ENCODE results near the gene GRIK4. TPM values are rescaled to one million over a fixed set of nuclear protein-coding genes. Genes with fewer than 3 reads are reported as not detected.

The GRIK4 gene
- total RNA-seq, 4 donors from 2014 or later: 0.09 TPM; not detected in 3

GRCh38 chr11:120715239-120715638 is 203.7 kb downstream of the GRIK4 start:
- TF ChIP-seq CTCF (IDR thresholded peaks at IDR 0.05): no peak
- no peak for DNase-seq (ENCODE audit: low spot score)
- ATAC-seq (ENCODE audit: low FRiP score): no peak

- no peak for DNase-seq (ENCODE audit: low spot score)
- no peak for ATAC-seq (ENCODE audit: low FRiP score)
- no peak for TF ChIP-seq CTCF (IDR thresholded peaks at IDR 0.05)
Observed at GRCh38 chr11:120717042-120717441, 205.5 kb downstream of the GRIK4 start.

- DNase-seq (ENCODE audit: low spot score) (no peak), ATAC-seq (ENCODE audit: low FRiP score) (no peak)
- TF ChIP-seq CTCF (IDR thresholded peaks at IDR 0.05): no peak
Observed at GRCh38 chr11:120717623-120718022, 206.1 kb downstream of the GRIK4 start.

- TF ChIP-seq CTCF (IDR thresholded peaks at IDR 0.05): no peak
- no peak for DNase-seq (ENCODE audit: low spot score)
- no peak for ATAC-seq (ENCODE audit: low FRiP score)
Observed at GRCh38 chr11:120718171-120718570, 206.6 kb downstream of the GRIK4 start.

- ATAC-seq (ENCODE audit: low FRiP score): peak; percentile 85
- no peak for DNase-seq (ENCODE audit: low spot score)
- TF ChIP-seq CTCF (IDR thresholded peaks at IDR 0.05): no peak
Observed at GRCh38 chr11:120719348-120719747, 207.8 kb downstream of the GRIK4 start.

GRCh38 chr11:120720760-120721159 is 209.2 kb downstream of the GRIK4 start:
- DNase-seq (ENCODE audit: low spot score) (no peak), ATAC-seq (ENCODE audit: low FRiP score) (no peak)
- TF ChIP-seq CTCF (IDR thresholded peaks at IDR 0.05): no peak

GRCh38 chr11:120722524-120722923 is 211.0 kb downstream of the GRIK4 start:
- no peak for ATAC-seq (ENCODE audit: low FRiP score)
- TF ChIP-seq CTCF (IDR thresholded peaks at IDR 0.05): no peak
- DNase-seq (ENCODE audit: low spot score): no peak

Measured in omental fat pad (tissue), 4 donors.